Rectal smooth muscle tissue (tissue), 1 donor: ENCODE results near the gene NFATC2.

Experiments used
- H3K27ac ChIP-seq: one replicate; pipeline ENCODE4 v1.7.0; 2013; ENCODE audit warnings: low read depth, low read length, inconsistent platforms
- H3K27me3 ChIP-seq: one replicate; pipeline ENCODE4 v1.7.0; 2013; ENCODE audit warnings: low read length; ENCODE audit not compliant: control insufficient read depth, insufficient read depth
- H3K36me3 ChIP-seq: one replicate; pipeline ENCODE4 v1.7.0; 2013; ENCODE audit warnings: low read length; ENCODE audit not compliant: control insufficient read depth, insufficient read depth
- H3K4me1 ChIP-seq: one replicate; pipeline ENCODE4 v1.7.0; 2013; ENCODE audit warnings: low read length; ENCODE audit not compliant: control insufficient read depth, insufficient read depth
- H3K4me3 ChIP-seq: one replicate; pipeline ENCODE4 v1.7.0; 2013; ENCODE audit warnings: low read length
- H3K9ac ChIP-seq: one replicate; pipeline ENCODE4 v1.7.0; 2013; ENCODE audit warnings: low read length

Gene NFATC2

DNA sequence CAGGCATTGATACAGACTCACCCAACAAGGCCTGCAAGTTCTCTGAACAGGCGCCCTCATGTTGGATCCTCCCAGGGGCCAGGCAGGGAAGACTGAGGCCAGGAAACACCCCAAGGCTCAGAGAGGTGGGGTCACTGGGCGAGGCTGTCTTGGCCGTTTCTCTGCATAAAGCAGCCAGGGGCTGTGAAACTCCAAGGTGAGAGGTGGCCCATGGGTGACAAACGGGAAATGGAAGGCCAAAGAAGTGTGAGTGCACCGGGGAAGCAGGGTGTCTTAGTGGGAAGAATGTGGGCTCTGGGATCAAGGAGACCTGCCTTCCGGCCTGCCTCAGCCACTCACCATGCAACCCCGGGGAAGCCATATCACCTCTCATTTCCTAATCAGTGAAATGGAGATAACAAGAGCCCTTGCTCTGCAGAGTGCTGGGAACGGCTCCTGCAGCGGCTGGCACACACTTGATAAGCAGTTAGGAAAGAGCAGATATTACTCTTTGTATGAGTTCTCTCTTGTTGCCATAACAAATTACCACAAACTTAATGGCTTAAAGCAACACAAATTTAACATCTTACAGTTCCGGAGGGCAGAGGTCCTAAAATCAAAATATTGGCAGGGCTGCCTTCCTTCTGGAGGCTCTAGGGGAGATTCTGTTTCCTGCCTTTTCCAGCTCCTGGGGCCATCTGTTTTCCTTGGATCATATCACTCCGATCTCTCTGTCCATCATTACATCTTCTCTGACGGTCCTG is 168.6 kb downstream of the NFATC2 start:
- no peaks in the 10 kb centered on the region for H3K27me3 ChIP-seq
- H3K9ac ChIP-seq = no peak overlapping the region
- no peak overlapping the region for H3K4me3 ChIP-seq
- H3K27ac ChIP-seq = no peak overlapping the region
- H3K4me1 ChIP-seq = no peaks in the 10 kb centered on the region
- no peaks in the 10 kb centered on the region for H3K36me3 ChIP-seq

- no peak overlapping the region for H3K9ac ChIP-seq
- H3K27me3 ChIP-seq = no peaks in the 10 kb centered on the region
- no peak overlapping the region for H3K4me3 ChIP-seq
- H3K27ac ChIP-seq = no peak overlapping the region
- H3K36me3 ChIP-seq = no peaks in the 10 kb centered on the region
- no peaks in the 10 kb centered on the region for H3K4me1 ChIP-seq
Measured at GRCh38 chr20:51372966-51373365, 169.6 kb downstream of the NFATC2 start.

DNA sequence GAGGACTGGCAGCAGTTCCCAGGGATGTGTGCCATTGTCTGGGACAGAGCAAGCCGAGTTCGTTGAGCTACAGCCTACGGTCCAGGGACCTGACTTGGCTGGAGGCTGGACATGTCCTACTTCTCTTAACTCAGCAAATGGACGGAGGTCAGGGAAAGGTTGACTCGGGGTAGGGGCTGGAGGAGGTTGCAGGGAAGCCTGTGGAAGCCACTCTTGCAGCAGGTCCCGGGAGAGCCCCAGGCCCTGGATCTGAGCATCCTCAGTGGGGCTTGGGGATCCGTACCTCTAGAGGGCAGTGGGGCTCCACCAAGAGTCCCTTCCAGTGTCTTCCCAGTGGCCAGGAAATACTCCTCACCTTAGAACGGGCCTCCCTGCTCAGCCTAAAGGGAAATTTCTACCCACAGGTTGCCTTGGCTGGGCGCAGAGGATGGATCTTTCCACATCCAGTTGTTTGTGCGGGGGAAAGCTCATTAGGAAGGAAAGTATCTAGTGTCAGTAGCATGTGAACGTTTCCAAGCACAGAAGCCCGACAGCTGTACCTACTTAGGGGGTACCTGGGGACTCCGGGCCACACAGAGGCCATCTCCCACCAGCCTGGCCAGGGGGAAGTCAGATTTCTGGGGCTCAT is 170.2 kb downstream of the NFATC2 start:
- H3K4me3 ChIP-seq = no peak overlapping the region
- no peaks in the 10 kb centered on the region for H3K4me1 ChIP-seq
- no peaks in the 10 kb centered on the region for H3K36me3 ChIP-seq
- H3K9ac ChIP-seq = no peak overlapping the region
- H3K27me3 ChIP-seq = no peaks in the 10 kb centered on the region
- no peak overlapping the region for H3K27ac ChIP-seq

- no peaks in the 10 kb centered on the region for H3K27me3 ChIP-seq
- no peak overlapping the region for H3K9ac ChIP-seq
- H3K4me1 ChIP-seq = no peaks in the 10 kb centered on the region
- no peaks in the 10 kb centered on the region for H3K36me3 ChIP-seq
- H3K4me3 ChIP-seq = no peak overlapping the region
- H3K27ac ChIP-seq = no peak overlapping the region
Measured at GRCh38 chr20:51371720-51372119, 170.8 kb downstream of the NFATC2 start.

DNA sequence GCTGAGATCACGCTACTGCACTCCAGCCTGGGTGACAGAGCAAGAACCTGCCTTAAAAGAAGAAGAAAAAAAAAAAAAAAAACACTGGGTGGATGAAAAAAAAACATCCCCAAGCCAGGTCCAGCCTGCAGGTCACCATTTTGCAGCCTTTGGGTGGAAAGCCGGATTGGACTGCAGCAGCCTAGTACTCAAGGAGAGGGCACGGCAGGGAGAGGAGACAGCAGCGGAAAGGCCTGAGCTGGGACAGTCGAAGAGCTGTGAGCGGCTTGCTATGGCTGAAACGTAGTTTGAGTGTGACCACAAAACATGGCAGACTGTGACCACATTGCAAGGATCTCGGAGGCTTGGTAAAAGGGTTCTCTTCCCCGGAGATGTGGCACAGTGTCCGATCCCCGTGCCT is 173.0 kb downstream of the NFATC2 start:
- Histone ChIP-seq H3K4me3 (no peak overlapping the region), H3K27me3 (no peaks in the 10 kb centered on the region), H3K9ac (no peak overlapping the region), H3K27ac (no peak overlapping the region), H3K4me1 (no peaks in the 10 kb centered on the region), H3K36me3 (no peaks in the 10 kb centered on the region)

GRCh38 chr20:51368461-51369211 is 173.9 kb downstream of the NFATC2 start:
- H3K4me3 ChIP-seq = no peak overlapping the region
- H3K4me1 ChIP-seq = no peaks in the 10 kb centered on the region
- no peak overlapping the region for H3K9ac ChIP-seq
- no peaks in the 10 kb centered on the region for H3K27me3 ChIP-seq
- no peak overlapping the region for H3K27ac ChIP-seq
- no peaks in the 10 kb centered on the region for H3K36me3 ChIP-seq

DNA sequence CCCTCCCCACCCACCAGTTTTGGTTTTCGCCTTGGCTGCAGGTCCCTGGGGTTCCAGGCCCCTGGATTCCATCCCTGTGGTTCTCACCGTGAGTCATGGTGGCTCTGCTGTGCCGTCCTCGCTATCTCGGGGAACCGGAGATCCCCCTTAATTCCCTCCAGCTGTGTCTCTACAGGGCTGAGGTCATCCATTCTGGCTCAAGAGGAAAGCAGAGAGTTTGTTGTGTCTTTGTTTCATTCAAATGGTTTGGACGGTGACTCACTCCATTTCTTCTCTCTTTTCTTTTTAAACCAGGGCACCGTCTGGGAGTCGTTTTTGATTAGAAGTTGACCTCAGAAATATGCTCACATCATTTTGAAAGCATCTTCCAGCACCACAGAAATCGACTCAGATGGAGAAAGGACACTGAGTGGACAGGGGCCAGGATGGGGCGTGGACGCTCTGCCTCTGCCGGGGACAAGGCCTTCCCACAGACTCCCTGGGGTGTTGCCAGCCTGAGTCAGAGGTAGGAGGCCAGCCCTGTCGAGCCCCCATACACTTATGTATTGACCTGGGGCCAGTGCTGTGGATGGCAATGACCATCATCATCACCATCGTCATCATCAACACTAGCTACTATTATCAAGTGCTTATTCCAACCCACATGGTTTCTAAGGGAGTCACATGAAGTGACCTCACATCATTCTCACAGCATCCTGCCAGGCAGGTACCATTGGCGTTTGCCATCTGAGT is 176.2 kb downstream of the NFATC2 start:
- Histone ChIP-seq H3K9ac (no peak overlapping the region), H3K4me3 (no peak overlapping the region), H3K27me3 (no peaks in the 10 kb centered on the region), H3K27ac (peak overlapping the region; percentile 53), H3K4me1 (no peaks in the 10 kb centered on the region), H3K36me3 (no peaks in the 10 kb centered on the region)

DNA sequence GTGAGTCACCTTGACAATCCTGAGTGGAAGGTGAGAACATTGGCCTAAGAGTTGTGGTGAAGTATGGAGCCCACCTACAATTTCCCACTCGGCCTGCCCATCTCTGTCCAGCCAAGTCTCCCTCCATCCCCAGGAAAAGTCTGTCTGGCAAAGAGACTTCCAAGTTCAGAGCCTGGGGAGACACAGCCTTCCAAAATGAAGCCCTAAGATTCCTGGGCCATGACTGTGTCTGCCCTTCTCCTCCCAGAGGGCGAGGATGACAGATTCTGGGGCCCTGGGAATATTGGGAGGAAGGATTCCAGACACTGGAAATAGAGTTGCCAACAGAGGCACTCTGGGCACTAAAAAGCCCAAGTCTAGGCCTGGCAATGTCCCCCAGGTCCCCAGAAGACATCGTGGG is 176.8 kb downstream of the NFATC2 start:
- no peaks in the 10 kb centered on the region for H3K27me3 ChIP-seq
- no peak overlapping the region for H3K9ac ChIP-seq
- no peaks in the 10 kb centered on the region for H3K4me1 ChIP-seq
- no peak overlapping the region for H3K4me3 ChIP-seq
- no peak overlapping the region for H3K27ac ChIP-seq
- no peaks in the 10 kb centered on the region for H3K36me3 ChIP-seq

DNA sequence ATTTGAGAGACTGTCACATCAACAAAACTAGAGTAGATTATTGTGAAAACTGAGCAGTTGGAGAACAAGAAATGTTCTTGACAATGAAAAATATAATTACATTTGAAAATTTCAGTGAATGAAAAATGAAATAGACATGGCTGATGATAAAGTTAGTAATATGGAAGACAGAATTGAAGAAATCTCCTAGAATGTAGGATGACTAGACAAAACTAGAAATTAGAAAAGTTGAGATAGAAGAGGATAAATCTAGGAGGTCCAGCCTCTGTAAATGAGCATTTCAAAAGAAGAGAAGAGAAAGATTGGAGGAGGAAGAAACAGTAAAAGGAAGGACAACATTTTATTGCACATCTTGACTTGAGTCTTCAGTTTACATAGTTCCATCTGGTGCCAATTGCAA is 178.7 kb downstream of the NFATC2 start:
- Histone ChIP-seq H3K4me3 (no peak overlapping the region), H3K36me3 (no peaks in the 10 kb centered on the region), H3K27me3 (no peaks in the 10 kb centered on the region), H3K4me1 (no peaks in the 10 kb centered on the region), H3K27ac (no peak overlapping the region), H3K9ac (no peak overlapping the region)

- Histone ChIP-seq H3K36me3 (no peaks in the 10 kb centered on the region), H3K4me3 (no peak overlapping the region), H3K9ac (no peak overlapping the region), H3K4me1 (no peaks in the 10 kb centered on the region), H3K27ac (no peak overlapping the region), H3K27me3 (no peaks in the 10 kb centered on the region)
Measured at GRCh38 chr20:51363378-51363777, 179.1 kb downstream of the NFATC2 start.

GRCh38 chr20:51362254-51362653 is 180.3 kb downstream of the NFATC2 start:
- Histone ChIP-seq H3K36me3 (no peaks in the 10 kb centered on the region), H3K27me3 (no peaks in the 10 kb centered on the region), H3K4me1 (no peaks in the 10 kb centered on the region), H3K4me3 (no peak overlapping the region), H3K27ac (no peak overlapping the region), H3K9ac (no peak overlapping the region)

DNA sequence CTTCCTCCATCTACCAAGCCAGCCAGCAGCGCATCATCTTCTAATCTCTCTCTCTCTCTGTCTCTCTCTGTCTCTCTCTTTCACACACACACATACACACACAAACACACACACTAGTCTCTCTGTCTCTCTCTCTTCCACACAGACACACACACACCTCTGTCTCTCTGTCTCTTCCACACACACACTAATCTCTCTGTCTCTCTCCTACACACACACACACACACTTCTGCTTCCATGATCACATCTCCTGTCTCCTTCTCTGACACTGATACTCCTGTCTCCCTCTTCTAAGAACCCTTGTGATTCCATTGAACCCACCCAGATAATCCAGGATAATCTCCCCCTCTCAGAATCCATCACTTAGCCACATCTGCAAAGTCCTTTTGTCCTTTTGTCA is 181.3 kb downstream of the NFATC2 start:
- H3K4me1 ChIP-seq = no peaks in the 10 kb centered on the region
- H3K27ac ChIP-seq = no peak overlapping the region
- no peaks in the 10 kb centered on the region for H3K36me3 ChIP-seq
- no peak overlapping the region for H3K4me3 ChIP-seq
- H3K27me3 ChIP-seq = no peaks in the 10 kb centered on the region
- no peak overlapping the region for H3K9ac ChIP-seq
